Bronchial epithelial cell (primary cell): Measurements from ENCODE around the gene ZNF660. TPM values are rescaled to one million over a fixed set of nuclear protein-coding genes. Genes with fewer than 3 reads are reported as not detected.

Source experiments
- total RNA-seq: library from RNA; depleted of rRNA; stranded (reverse); fragments of >200 nt; gene quantifications from 2 replicates; pipeline ENCODE4 v1.2.1, GENCODE V29; 2014

The ZNF660 gene
- total RNA-seq, 1 donor from 2014 or later, result 0.26 TPM

Other genes with a start within 250 kb of the ZNF660 start
- 30.3 and 32.9 TPM in 2 replicates for gene TCAIM, start 246.2 kb upstream of the ZNF660 start, total RNA-seq
- gene ZNF445, start 107.3 kb upstream of the ZNF660 start, total RNA-seq, result 4.2 and 5.8 TPM in 2 replicates
- gene ZKSCAN7, start 29.8 kb upstream of the ZNF660 start, total RNA-seq, result 2.2 and 2.9 TPM in 2 replicates
- 16.3 and 17.6 TPM in 2 replicates for gene ZNF197, start 40.1 kb downstream of the ZNF660 start, total RNA-seq
- 14.0 and 14.5 TPM in 2 replicates for gene ZNF35, start 63.8 kb downstream of the ZNF660 start, total RNA-seq
- 4.4 and 5.8 TPM in 2 replicates for gene ZNF502, start 127.7 kb downstream of the ZNF660 start, total RNA-seq
- gene ZNF501, start 144.7 kb downstream of the ZNF660 start, total RNA-seq, result 5.5 and 6.8 TPM in 2 replicates
- 11.0 and 11.3 TPM in 2 replicates for gene KIAA1143, start 176.7 kb downstream of the ZNF660 start, total RNA-seq
- 0.53 and 0.64 TPM in 2 replicates for gene KIF15, start 176.8 kb downstream of the ZNF660 start, total RNA-seq